ENCODE results near the gene YKT6.

YKT6 gene

GRCh38 chr7:44235582-44236332 is 35.0 kb downstream of the YKT6 start:
- no peak for TF ChIP-seq CTCF (IDR thresholded peaks at IDR 0.05)

GRCh38 chr7:44236333-44236728 is 35.6 kb downstream of the YKT6 start:
- TF ChIP-seq CTCF (IDR thresholded peaks at IDR 0.05), result no peak

GRCh38 chr7:44237696-44238095 is 36.9 kb downstream of the YKT6 start:
- no peak for TF ChIP-seq CTCF (IDR thresholded peaks at IDR 0.05)

GRCh38 chr7:44238116-44238695 is 37.4 kb downstream of the YKT6 start:
- no peak for TF ChIP-seq CTCF (IDR thresholded peaks at IDR 0.05)

- TF ChIP-seq CTCF (IDR thresholded peaks at IDR 0.05), result no peak
Measured at GRCh38 chr7:44239361-44239760, 38.6 kb downstream of the YKT6 start.

GRCh38 chr7:44240376-44240775 is 39.6 kb downstream of the YKT6 start:
- TF ChIP-seq CTCF (IDR thresholded peaks at IDR 0.05), result no peak

GRCh38 chr7:44240983-44241510 is 40.3 kb downstream of the YKT6 start:
- TF ChIP-seq CTCF (IDR thresholded peaks at IDR 0.05), result peak; percentile 84
